ENCODE measurements around the gene SSB. TPM values are rescaled to one million over a fixed set of nuclear protein-coding genes. Genes with fewer than 3 reads are reported as not detected.
"Not testable (repeated sequence)": the region's sequence is repeated elsewhere in the genome, so short reads cannot be mapped to it uniquely, and the experiment has no call there.

SSB gene
- total and polyA plus RNA-seq, 9 of the 15 experiments (the other 6 are each of a cell fraction or from before 2014, with no cell fraction given) = 317 to 849 (median 515) TPM

DNA sequence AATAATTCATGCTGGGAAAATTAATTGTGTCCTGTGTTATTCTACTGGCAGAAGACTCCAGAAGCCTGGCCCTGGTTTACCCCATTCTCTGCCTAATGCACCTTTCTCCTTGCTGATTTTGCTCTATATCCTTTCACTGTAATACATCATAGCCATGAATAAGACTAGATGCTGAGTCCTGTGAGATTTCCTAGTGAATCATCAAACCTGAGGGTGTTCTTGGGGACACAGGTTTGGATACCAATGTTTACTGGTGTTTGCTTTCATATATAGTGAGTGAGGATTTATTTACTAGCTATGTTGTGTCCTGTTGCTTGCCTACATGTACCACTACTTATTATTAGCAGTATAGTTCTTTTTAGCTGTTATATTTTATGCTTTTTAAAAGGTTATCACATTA is 19.6 kb downstream of the SSB start (continued):
- TF ChIP-seq, protein P1, sequence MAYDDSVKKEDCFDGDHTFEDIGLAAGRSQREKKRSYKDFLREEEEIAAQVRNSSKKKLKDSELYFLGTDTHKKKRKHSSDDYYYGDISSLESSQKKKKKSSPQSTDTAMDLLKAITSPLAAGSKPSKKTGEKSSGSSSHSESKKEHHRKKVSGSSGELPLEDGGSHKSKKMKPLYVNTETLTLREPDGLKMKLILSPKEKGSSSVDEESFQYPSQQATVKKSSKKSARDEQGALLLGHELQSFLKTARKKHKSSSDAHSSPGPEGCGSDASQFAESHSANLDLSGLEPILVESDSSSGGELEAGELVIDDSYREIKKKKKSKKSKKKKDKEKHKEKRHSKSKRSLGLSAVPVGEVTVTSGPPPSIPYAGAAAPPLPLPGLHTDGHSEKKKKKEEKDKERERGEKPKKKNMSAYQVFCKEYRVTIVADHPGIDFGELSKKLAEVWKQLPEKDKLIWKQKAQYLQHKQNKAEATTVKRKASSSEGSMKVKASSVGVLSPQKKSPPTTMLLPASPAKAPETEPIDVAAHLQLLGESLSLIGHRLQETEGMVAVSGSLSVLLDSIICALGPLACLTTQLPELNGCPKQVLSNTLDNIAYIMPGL (CRISPR knock-in tag; IDR thresholded peaks at IDR 0.05) = no peak

DNA sequence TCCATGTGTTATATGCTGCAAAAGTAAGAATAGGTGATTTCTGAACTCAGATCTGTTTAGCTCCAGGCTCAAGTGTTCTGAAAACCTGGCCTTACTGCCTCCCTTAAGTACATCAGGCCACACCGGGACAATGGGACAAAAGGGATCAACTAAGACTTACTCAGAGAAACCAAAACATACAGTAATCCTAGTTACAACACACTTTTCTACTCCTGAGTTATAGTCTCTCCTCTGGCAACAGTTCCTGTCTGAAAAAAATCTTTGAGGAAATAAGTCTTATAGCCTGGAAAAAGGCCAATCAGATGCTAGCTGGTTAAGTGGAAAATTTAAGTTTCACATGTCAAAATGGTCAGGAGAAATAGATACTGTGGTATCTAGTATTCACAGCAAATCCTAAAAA is 20.4 kb downstream of the SSB start:
- peaks cover 72% of the 10 kb centered on the region for H3K36me3 ChIP-seq (ENCODE audit: control insufficient read depth, insufficient read depth, low read length)
- H3K9ac ChIP-seq (ENCODE audit: insufficient read depth in 1 of 2, low read depth in 2 of 2, low read length in 2 of 2) = no peak overlapping the region
- intact Hi-C loops (cut with micrococcal nuclease) = no loop called here

DNA sequence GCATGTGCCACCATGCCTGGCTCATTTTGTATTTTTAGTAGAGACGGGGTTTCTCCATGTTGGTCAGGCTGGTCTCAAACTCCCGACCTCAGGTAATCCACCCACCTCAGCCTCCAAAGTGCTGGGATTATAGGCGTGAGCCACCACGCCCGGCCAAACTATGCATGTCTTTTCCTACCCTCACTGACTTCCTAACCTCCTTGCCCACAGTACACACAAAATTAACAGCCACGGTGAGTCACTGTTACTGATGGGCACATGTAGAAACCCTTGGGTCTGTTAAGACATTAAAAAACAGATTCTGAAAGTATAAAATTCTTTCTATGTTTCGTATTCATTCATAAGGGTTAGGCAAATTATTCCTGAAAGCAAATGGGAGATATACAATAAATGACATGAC is 21.4 kb downstream of the SSB start:
- H3K9me1 ChIP-seq (ENCODE audit: control insufficient read depth, insufficient read depth, low read length); H3K4me2 ChIP-seq (ENCODE audit: insufficient read depth, low read length); H3K9ac ChIP-seq (ENCODE audit: insufficient read depth in 1 of 2, low read depth in 2 of 2, low read length in 2 of 2); CTCF ChIA-PET (ENCODE audit: low intra/inter-chr PET ratio); H3K9me3 ChIP-seq (replicated peaks; ENCODE audit: control insufficient read depth, insufficient read depth, low read depth, low read length); DNase-seq (ENCODE audit: extremely low read depth in 1 of 4, low spot score in 3 of 4); H4K20me1 ChIP-seq (replicated peaks; ENCODE audit: control insufficient read depth, insufficient read depth, low read length); H3K27me3 ChIP-seq (ENCODE audit: control insufficient read depth in 2 of 2, insufficient read depth in 2 of 2, low read length in 2 of 2); ATAC-seq; H3K27ac ChIP-seq (ENCODE audit: extremely low read depth, low read depth, low read length); FAIRE-seq; H2AFZ ChIP-seq (ENCODE audit: low read depth, low read length); BruUV-seq (replicated peaks); POLR2A ChIA-PET; H3K4me3 ChIP-seq: not testable (repeated sequence)
- in situ Hi-C loops (cut with MboI) = loop anchor here (5.0 kb wide), 1 partner anchor 107 kb away; no protein-coding TSS in a partner anchor
- intact Hi-C loops (cut with micrococcal nuclease) = loop anchor here (10.0 kb wide), 1 partner anchor 545 kb away; no protein-coding TSS in a partner anchor
- WGBS (ENCODE audit: insufficient coverage, low coverage, missing lambda C conversion rate) = 68% methylated on average over 7 of the region's 7 CpGs
- peaks cover 11 to 14% of the 10 kb centered on the region in 2 experiments; a peak in 4 of 5 replicates for H3K4me1 ChIP-seq (replicated peaks in 1 of 2; ENCODE audit: control insufficient read depth in 2 of 2, insufficient read depth in 2 of 2, low read length in 2 of 2)
- peaks cover 61% of the 10 kb centered on the region for H3K79me2 ChIP-seq (ENCODE audit: control insufficient read depth, insufficient read depth, low read length)
- H3K36me3 ChIP-seq (ENCODE audit: control insufficient read depth, insufficient read depth, low read length) = peaks cover 67% of the 10 kb centered on the region

More for the DNA sequence above, 20.4 kb downstream of the SSB start:
- H4K20me1 ChIP-seq (replicated peaks; ENCODE audit: control insufficient read depth, insufficient read depth, low read length) = no peaks in the 10 kb centered on the region
- no peaks in the 10 kb centered on the region for H3K9me1 ChIP-seq (ENCODE audit: control insufficient read depth, insufficient read depth, low read length)
- no peak overlapping the region for H3K27ac ChIP-seq (ENCODE audit: extremely low read depth, low read depth, low read length)
- FAIRE-seq (no peak), ATAC-seq (no peak), DNase-seq (ENCODE audit: extremely low read depth in 1 of 4, low spot score in 3 of 4) (no peak)
- TF ChIP-seq NFIC (IDR thresholded peaks at IDR 0.05) = 0 out of 2 replicates have a peak, but pooled peaks have one; percentile 9
- TF ChIP-seq, protein P2, sequence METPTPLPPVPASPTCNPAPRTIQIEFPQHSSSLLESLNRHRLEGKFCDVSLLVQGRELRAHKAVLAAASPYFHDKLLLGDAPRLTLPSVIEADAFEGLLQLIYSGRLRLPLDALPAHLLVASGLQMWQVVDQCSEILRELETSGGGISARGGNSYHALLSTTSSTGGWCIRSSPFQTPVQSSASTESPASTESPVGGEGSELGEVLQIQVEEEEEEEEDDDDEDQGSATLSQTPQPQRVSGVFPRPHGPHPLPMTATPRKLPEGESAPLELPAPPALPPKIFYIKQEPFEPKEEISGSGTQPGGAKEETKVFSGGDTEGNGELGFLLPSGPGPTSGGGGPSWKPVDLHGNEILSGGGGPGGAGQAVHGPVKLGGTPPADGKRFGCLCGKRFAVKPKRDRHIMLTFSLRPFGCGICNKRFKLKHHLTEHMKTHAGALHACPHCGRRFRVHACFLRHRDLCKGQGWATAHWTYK (CRISPR knock-in tag; IDR thresholded peaks at IDR 0.05) = no peak
- TF ChIP-seq, protein P3, sequence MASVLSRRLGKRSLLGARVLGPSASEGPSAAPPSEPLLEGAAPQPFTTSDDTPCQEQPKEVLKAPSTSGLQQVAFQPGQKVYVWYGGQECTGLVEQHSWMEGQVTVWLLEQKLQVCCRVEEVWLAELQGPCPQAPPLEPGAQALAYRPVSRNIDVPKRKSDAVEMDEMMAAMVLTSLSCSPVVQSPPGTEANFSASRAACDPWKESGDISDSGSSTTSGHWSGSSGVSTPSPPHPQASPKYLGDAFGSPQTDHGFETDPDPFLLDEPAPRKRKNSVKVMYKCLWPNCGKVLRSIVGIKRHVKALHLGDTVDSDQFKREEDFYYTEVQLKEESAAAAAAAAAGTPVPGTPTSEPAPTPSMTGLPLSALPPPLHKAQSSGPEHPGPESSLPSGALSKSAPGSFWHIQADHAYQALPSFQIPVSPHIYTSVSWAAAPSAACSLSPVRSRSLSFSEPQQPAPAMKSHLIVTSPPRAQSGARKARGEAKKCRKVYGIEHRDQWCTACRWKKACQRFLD (CRISPR knock-in tag; IDR thresholded peaks at IDR 0.05) = no peak
- H3K4me3 ChIP-seq = no peak overlapping the region
- WGBS (ENCODE audit: insufficient coverage, low coverage, missing lambda C conversion rate) = 91% methylated on average over 1 of the region's 1 CpG
- H3K9me3 ChIP-seq (replicated peaks; ENCODE audit: control insufficient read depth, insufficient read depth, low read depth, low read length) = no peaks in the 10 kb centered on the region
- H3K79me2 ChIP-seq (ENCODE audit: control insufficient read depth, insufficient read depth, low read length) = peaks cover 56% of the 10 kb centered on the region
- ChIA-PET CTCF (ENCODE audit: low intra/inter-chr PET ratio) (no interaction called here), POLR2A (interaction anchor here (1.0 to 6.0 kb wide), 3 partner anchors 9 to 16 kb away, joined by 3 to 26 read pairs (median 6); partner anchors contain the start of gene UBR3)
- in situ Hi-C loops (cut with MboI) = no loop called here
- no TSS peak for BruUV-seq (replicated peaks)
- H3K27me3 ChIP-seq (ENCODE audit: control insufficient read depth in 2 of 2, insufficient read depth in 2 of 2, low read length in 2 of 2) = no peaks in the 10 kb centered on the region
- H3K4me2 ChIP-seq (ENCODE audit: insufficient read depth, low read length) = no peak overlapping the region
- peaks cover 7 to 8% of the 10 kb centered on the region in 2 experiments; a peak in 3 of 5 replicates for H3K4me1 ChIP-seq (replicated peaks in 1 of 2; ENCODE audit: control insufficient read depth in 2 of 2, insufficient read depth in 2 of 2, low read length in 2 of 2)
- no peak overlapping the region for H2AFZ ChIP-seq (ENCODE audit: low read depth, low read length)
